HepG2 (cell line): ENCODE results near the gene AKT3. TPM values are rescaled to one million over a fixed set of nuclear protein-coding genes. Genes with fewer than 3 reads are reported as not detected.

ENCODE experiments used
- CREB1 ChIP-seq, 2 experiments: fragments of 450-650 bp in 1 of 2; IDR thresholded peaks; 2 replicates each; pipeline ENCODE4 v1.6.1; 2016 to 2017; ENCODE audit warnings: control low read depth in 1 of 2, mild to moderate bottlenecking in 1 of 2, missing compliant biosample characterization in 1 of 2, missing genetic modification characterization in 1 of 2
- KDM6A ChIP-seq: IDR thresholded peaks from 2 replicates; pipeline ENCODE4 v1.6.1; 2016; ENCODE audit warnings: low read depth
- MXD3 ChIP-seq: IDR thresholded peaks from 2 replicates; pipeline ENCODE4 v1.6.1; 2016; ENCODE audit warnings: mild to moderate bottlenecking, missing biosample characterization, missing genetic modification reagents
- RCOR2 ChIP-seq: IDR thresholded peaks from 2 replicates; pipeline ENCODE4 v1.6.1; 2016; ENCODE audit warnings: missing biosample characterization, missing genetic modification reagents
- TRAFD1 ChIP-seq: sonication (generic); formaldehyde crosslinking; IDR thresholded peaks from 2 replicates; pipeline ENCODE4 v1.5.1; 2020; ENCODE audit warnings: missing genetic modification reagents, mild to moderate bottlenecking, borderline replicate concordance
- XBP1 ChIP-seq: sonication (generic); formaldehyde crosslinking; IDR thresholded peaks from 2 replicates; pipeline ENCODE4 v1.5.0; 2020; ENCODE audit warnings: missing genetic modification reagents
- ZBTB14 ChIP-seq: sonication (generic); formaldehyde crosslinking; IDR thresholded peaks from 2 replicates; pipeline ENCODE4 v1.4.0; 2020; ENCODE audit warnings: missing genetic modification reagents
- ZNF609 ChIP-seq: sonication (generic); formaldehyde crosslinking; IDR thresholded peaks from 2 replicates; pipeline ENCODE4 v1.4.0; 2020; ENCODE audit warnings: mild to moderate bottlenecking, missing genetic modification reagents, borderline replicate concordance
- ZNF777 ChIP-seq: sonication (generic); formaldehyde crosslinking; IDR thresholded peaks from 2 replicates; pipeline ENCODE4 v1.4.0; 2020; ENCODE audit warnings: missing genetic modification reagents
- polyA plus RNA-seq, 8 experiments: library from polyadenylated mRNA; depleted of rRNA in 3 of 8; stranded (reverse) in 7 of 8; unstranded in 1 of 8; fragments of >200 nt; fragmentation: Illumina TruSeq in 4 of 8; extraction: Trizol in 4 of 8; gene quantifications; 2 replicates each; pipeline versions ENCODE4 v1.2.1 to v1.2.3, GENCODE V29; 2011 to 2016; ENCODE audit warnings: low read depth in 4 of 8, missing spikeins in 1 of 8, mixed read lengths in 1 of 8; ENCODE audit not compliant: insufficient read depth in 1 of 8
- total RNA-seq, 5 experiments: library from RNA; depleted of rRNA; stranded (reverse); fragments of >200 nt; fragmentation: Illumina TruSeq; extraction: Trizol; gene quantifications; 2 replicates each; pipeline ENCODE4 v1.2.3, GENCODE V29; 2016; ENCODE audit warnings: low read depth in 1 of 5

The AKT3 gene
- total and polyA plus RNA-seq, 2 of the 13 experiments (the other 11 are each of a cell fraction or from before 2014, with no cell fraction given), result 0.07 TPM

- TF ChIP-seq ZNF609, result no peak
- no peak for TF ChIP-seq ZBTB14 (CRISPR knock-in tag)
- no peak for TF ChIP-seq KDM6A (CRISPR knock-in tag)
- TF ChIP-seq TRAFD1 (CRISPR knock-in tag), result no peak
- no peak for TF ChIP-seq ZNF777 (CRISPR knock-in tag)
- no peak for TF ChIP-seq MXD3 (CRISPR knock-in tag)
- no peak for TF ChIP-seq XBP1 (CRISPR knock-in tag)
- no peak for TF ChIP-seq CREB1 (IDR thresholded peaks at IDR 0.05)
- no peak for TF ChIP-seq CREB1 (CRISPR knock-in tag; IDR thresholded peaks at IDR 0.05)
- TF ChIP-seq RCOR2, result no peak
These were observed 349.5 kb downstream of the AKT3 start (continued) for GRCh38 chr1:243500512-243500911.
